RPMI8226 (cell line): ENCODE data around the gene PPP2R3B.
"Not testable (repeated sequence)": the region's sequence is repeated elsewhere in the genome, so short reads cannot be mapped to it uniquely, and the experiment has no call there.

ENCODE experiments used
- DNase-seq: peaks from one replicate; pipeline ENCODE4 v3.0.0-alpha.2; 2015

Gene PPP2R3B

DNA sequence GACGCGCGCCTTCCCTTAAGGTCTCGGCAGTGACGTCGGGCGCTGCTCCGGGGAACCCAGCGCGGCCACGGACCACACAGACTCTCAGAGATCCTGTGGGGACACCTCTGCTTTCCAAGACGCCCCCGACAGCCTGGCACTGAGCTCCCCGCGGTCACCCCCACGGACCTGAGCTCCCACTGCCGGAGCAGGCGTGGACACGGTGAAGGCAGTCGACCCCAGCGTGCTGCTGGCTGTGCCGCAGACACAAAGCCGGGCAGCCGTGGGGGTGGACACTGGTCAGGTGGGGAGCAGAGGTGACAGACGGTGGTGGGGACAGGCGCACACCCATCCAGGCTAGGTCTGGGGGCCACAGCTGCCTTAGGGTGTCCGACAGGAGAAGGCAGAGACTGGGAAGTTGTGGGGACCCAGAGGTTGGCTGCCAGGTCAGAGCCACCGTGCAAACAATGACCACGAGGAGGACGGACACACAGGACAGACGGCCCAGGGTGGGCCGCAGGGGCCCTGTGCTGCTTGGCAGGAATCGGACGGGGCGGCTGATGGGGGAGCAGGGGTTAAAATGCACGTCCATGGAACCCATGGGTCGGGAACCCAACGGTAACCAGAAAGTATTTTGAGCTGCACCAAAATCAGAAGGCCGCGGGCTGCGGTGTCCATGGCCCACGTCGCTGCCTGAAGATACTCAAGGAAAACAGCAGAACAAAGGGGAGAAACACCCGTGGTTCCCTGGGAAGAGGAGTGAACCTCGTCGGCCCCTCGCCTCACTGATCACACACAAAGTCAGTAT, 51.5 kb downstream of the PPP2R3B start:
- DNase-seq, result no peak

- no peak for DNase-seq
These were observed 52.3 kb downstream of the PPP2R3B start for GRCh38 chrX:334331-334891.

DNA sequence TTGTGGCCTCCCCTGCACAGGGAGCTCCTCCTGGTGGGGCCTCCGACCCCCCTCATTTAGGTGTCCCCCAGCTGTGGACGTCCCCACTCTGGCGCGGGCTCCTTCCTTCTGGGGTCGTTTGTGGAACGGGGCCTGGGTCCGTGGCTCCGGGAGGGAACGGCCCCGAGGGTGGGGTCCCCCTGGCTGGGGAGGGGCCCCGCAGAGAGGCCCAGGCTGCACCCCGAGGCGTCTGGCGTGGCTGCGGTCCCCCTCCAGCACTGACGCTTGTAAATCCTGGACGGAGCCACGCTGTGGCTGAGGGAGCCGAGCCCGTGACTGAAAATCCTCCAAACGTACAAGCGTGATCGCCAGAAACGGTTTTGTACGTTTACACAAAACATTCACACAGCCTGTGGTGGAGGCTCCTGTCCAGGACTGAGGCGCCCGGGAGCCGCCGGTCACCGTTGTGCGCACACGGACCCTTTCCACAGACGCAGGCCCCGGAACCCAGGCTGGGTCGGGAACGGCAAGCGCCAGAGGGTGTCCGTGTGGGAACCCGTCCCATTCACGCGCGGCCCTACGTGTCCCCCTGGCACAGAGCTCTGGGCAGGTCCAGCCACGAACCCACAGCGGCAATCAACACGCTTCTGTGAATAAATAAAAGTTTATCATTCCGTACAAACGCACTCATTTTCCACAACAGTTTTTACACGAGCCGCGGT, 52.9 kb downstream of the PPP2R3B start:
- DNase-seq, result no peak

DNA sequence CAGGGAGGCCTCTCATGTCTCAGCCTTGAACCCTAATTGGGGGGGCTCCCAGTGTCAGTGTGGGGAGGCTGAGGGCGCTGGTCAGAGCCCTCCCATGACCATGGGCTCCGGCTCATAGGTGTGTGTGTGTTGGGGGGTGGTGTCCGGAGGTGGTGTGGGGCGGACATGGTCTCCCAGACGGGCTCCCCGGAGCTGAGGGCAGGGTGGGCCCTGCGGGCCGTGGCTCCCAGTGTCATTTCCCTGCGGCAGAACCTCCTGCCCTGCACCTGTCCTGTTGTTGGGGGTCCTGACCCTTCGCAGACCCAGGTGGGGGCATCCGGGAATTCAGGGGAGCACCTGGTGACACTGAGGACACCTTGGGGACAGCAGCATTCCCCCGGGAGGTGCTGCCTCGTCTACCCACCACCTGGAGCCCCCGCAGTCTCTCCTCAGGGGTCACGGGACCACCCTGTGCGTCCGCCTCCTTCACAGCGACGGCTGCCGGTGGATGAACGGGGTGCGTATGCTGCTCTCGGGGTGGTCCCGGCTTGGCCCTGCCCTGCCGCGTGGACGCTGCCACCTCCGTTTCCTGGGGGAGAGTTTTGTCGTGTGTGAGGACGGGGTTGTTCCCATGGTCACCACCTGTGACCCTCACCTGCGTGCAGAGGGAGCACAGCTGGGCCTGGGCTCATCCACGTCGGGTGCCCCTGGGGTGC, 53.6 kb downstream of the PPP2R3B start:
- DNase-seq, result no peak

DNA sequence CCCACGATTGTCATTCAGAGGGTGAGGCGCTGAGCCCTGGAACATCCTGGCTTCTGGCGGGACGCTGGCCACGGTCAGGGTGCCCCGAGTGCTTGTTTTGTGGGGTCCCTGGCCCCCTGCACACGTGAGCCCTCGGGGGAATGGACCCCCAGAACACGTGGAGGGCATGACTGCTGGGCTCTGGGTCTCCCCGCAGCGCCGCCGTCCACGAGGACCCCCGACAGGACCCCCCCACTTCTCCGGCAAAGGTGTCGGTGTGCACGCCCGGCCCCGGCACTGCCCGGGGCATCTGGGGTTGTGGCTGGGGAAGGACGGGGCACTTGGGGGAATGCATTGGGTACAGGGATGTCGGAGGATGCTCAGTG, 54.2 kb downstream of the PPP2R3B start:
- DNase-seq, result no peak

GRCh38 chrX:331825-332495, 54.7 kb downstream of the PPP2R3B start:
- no peak for DNase-seq

DNA sequence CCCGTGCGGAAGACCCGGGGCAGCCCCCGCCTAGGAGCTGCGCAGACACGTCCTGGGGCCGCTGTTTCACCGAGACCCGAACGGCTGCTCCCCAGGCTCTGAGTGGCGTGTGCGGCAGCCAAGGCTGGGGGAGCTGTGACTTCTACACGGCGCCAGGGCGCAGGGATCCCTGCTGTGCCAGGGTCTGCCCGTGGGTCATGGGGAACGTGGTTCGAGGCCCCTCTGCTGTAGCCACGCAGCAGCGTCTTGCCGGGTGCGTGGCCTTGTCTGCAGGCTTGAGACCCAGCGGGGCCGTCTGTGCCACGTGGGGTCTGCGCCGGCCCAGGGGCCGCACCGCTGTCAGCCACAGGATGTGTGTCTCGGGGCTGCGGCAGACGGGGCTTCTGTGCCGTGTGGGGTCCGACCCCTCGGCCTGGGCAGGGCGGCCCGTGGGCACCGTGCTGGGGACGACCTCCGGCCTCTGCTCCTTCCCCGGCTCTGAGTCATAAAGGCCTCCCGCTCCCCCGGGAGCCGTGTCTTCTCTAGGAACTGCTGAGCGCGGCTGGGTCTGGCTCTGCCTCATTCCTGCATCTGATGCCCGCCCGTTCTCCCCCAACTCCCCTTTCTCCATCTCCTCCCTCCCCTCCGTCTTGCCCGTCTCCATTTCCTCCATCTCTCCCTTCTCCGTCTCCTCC, 55.4 kb downstream of the PPP2R3B start:
- no peak for DNase-seq

GRCh38 chrX:330726-331150, 56.0 kb downstream of the PPP2R3B start:
- no peak for DNase-seq

DNA sequence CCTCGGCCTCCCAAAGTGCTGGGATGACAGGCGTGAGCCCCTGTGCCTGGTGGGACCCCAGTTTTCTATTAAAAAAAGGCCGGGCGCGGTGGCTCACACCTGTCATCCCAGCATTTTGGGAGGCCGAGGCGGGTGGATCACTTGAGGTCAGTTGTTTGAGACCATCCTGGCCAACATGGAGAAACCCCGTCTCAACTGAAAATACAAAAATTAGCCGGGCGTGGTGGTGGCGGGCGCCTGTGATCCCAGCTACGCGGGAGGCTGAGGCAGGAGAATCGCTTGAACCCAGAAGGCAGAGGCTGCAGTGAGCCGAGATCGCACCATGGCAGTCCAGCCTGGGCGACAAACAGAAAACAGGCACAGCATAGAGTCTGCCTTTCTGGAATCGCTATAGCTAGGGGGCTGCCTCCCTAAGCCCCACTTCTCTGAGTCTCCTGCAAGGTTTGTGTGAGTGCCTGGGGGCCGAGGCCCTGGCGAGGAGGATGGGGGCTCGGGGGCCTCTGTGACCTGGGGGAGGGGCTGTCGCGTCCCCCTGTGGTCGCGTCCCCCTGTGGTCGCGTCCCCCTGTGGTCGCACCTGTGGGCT, 56.5 kb downstream of the PPP2R3B start:
- not testable (repeated sequence) for DNase-seq

DNA sequence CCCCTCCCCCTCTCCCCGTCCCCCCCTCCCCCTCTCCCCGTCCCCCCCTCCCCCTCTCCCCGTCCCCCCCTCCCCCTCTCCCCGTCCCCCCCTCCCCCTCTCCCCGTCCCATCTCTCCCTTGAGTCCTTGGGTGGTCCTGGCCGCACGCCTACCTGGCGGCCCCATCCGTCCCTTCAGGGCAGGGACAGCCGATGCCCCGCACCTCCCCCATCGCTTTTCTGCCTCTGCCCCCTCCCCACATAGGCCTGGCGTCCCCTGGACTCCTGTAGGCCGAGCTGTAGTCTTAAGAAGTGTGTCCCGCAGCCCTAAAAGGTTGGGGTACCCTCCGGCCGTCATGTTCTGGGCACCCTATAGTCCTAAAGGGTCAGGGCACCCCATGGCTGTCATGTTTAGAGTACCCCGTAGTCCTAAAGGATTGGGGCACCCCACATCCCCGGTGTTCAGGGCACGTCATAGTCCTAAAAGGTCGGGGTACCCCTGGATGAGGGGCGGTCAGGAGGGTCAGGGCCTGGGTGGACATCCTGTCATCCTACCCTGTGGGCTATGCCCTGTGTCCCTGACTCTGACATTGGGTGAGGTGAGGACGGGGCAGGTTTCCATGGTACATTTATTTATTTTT, 57.3 kb downstream of the PPP2R3B start:
- no peak for DNase-seq

GRCh38 chrX:327660-328126, 59.0 kb downstream of the PPP2R3B start:
- no peak for DNase-seq

GRCh38 chrX:324664-325063, 62.0 kb downstream of the PPP2R3B start:
- not testable (repeated sequence) for DNase-seq

DNA sequence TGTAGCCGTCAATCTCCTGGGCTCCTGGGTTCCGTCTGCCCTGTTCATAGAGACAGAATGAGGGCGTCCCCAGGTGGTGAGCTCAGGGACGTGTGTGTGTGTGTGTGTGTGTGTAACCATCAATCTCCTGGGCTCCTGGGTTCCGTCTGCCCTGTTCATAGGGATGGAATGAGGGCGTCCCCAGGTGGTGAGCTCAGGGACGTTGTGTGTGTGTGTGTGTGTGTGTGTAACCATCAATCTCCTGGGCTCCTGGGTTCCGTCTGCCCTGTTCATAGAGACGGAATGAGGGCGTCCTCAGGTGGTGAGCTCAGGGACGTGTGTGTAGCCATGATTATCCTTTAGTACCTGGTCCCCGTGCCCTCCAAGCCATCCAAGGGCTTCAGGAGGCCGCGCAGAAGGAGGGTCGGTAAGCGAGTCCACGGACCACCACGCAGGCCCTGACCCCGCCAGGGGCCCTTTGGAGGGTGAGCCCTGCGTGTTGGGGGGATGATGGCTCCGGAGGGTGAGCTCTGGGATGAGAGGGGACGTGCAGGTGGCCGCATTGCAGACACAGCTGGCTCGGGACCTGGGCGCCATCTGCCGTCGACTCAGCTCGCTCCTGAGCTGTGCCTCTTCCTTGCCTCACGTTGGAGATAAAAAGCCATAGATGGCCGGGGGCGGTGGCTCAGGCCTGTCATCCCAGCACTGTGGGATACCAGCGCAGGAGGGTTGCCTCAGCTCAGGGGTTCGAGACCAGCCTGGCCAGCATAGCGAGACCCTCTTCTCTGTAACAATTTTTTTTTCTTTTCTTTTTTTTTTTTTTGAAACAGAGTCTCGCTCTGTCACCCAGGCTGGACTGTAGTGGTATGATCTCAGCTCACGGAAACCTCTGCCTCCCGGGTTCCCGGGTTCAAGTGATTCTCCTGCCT, 62.7 kb downstream of the PPP2R3B start:
- DNase-seq, result peak; percentile 78

DNA sequence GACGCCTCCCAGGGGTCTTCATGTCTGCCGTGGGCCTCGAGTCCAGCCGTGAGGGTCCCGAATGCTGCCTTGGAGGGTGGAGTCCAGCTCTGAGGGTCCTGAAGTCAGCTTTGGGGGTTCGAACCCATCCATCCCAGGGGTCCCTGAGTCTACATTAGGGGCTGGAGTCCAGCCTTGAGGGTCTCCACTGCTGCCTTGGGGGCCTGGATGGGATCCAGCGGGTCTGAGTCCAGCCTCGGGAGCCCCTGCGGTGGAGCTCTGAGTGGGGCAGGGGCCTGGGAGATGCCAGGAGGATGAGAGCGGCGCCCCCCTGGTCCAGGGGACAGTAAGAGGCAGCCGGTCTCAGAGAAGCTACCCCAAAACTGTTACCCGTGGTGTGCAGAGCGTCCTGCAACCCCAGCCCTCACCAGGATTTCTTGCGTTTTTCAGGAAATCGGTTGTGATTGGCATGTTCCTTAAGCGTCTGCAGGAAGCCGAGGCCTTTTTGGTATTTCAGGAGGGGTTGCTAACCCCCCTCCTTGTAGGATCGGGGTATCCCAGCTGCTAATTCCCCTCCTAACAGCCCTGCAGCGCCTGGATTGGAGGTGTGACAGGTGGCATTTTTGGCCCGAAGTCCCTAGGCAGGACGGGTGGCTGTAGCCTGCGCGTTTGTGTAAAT, 66.5 kb downstream of the PPP2R3B start:
- DNase-seq, result no peak

GRCh38 chrX:319579-320125, 67.1 kb downstream of the PPP2R3B start:
- no peak for DNase-seq

GRCh38 chrX:318739-319578, 67.7 kb downstream of the PPP2R3B start, which contains the start of gene GTPBP6:
TSS of gene GTPBP6 (minus strand) at chrX:318796. CDS start at chrX:318787, 9 bp downstream.
- peak; percentile 100 for DNase-seq

- DNase-seq, result peak; percentile 100
These were observed 68.5 kb downstream of the PPP2R3B start for GRCh38 chrX:318068-318738.
